B cell (primary cell): ENCODE measurements around the gene MAN1B1. TPM values are rescaled to one million over a fixed set of nuclear protein-coding genes. Genes with fewer than 3 reads are reported as not detected.

Experiments
- ATAC-seq: fragments of 200-7000 bp; cut with Tn5 transposase; one replicate; pipeline ENCODE4 v1.10.0; 2021; ENCODE audit warnings: low read depth, mild to moderate bottlenecking, moderate number of reproducible peaks, moderate library complexity
- CTCF ChIA-PET: fragments of 350-600 bp; sonication (Branson Sonifier 250); formaldehyde crosslinking; loops from one replicate; lab custom pipeline; 2021; ENCODE audit warnings: antibody characterized with exemption, inconsistent platforms; lab: Charles Lee
- POLR2A ChIA-PET: fragments of 350-600 bp; sonication (Branson Sonifier 250); formaldehyde crosslinking; loops from one replicate; lab custom pipeline; 2021; ENCODE audit warnings: antibody characterized with exemption; lab: Charles Lee
- DNase-seq: peaks from one replicate; pipeline ENCODE4 v3.0.0; 2013
- H2AFZ ChIP-seq: 2 replicates; pipeline ENCODE4 v1.6.1; 2012; ENCODE audit warnings: mild to moderate bottlenecking, low read depth, low read length; ENCODE audit not compliant: insufficient read depth, poor library complexity, severe bottlenecking
- H3K27ac ChIP-seq, 2 donors: 1 replicate in 1 of 2; 2 replicates in 1 of 2; pipeline ENCODE4 v1.5.1; 2012 to 2013; ENCODE audit warnings: low read length in 2 of 2, mild to moderate bottlenecking in 2 of 2, moderate library complexity in 1 of 2
- H3K27me3 ChIP-seq, 4 experiments: fragments of 200-600 bp in 1 of 4; sonication (generic) in 1 of 4; replicated peaks in 1 of 4; 1 replicate in 2 of 4; 2 replicates in 2 of 4; pipeline versions ENCODE4 v1.6.1 to v1.7.0; 2013 to 2016; ENCODE audit warnings: low read length in 3 of 4, mild to moderate bottlenecking in 2 of 4, mixed read lengths in 1 of 4, moderate library complexity in 1 of 4; ENCODE audit not compliant: insufficient read depth in 4 of 4, control insufficient read depth in 3 of 4; ENCODE audit errors: control extremely low read depth in 1 of 4
- H3K36me3 ChIP-seq, 2 experiments: replicated peaks in 1 of 2; 1 replicate in 1 of 2; 2 replicates in 1 of 2; pipeline versions ENCODE4 v1.6.1 to v1.7.1; 2013; ENCODE audit warnings: low read length in 1 of 2; ENCODE audit not compliant: insufficient read depth in 2 of 2, control insufficient read depth in 1 of 2; ENCODE audit errors: control extremely low read depth in 1 of 2, extremely low read depth in 1 of 2
- H3K4me1 ChIP-seq, 2 donors: fragments of 200-600 bp in 1 of 2; sonication (generic) in 1 of 2; 1 replicate in 1 of 2; 2 replicates in 1 of 2; pipeline versions ENCODE4 v1.5.1 to v1.6.1; 2013 to 2017; ENCODE audit warnings: low read length in 2 of 2; ENCODE audit not compliant: control insufficient read depth in 2 of 2, insufficient read depth in 2 of 2
- H3K4me2 ChIP-seq: replicated peaks from 2 replicates; pipeline ENCODE3; 2012; ENCODE audit warnings: mild to moderate bottlenecking, low read depth, low read length; ENCODE audit not compliant: poor library complexity, severe bottlenecking
- H3K4me3 ChIP-seq, 5 experiments: fragments of 200-600 bp in 1 of 5; sonication (generic) in 1 of 5; 1 replicate in 3 of 5; 2 replicates in 2 of 5; pipeline versions ENCODE4 v1.5.1 to v1.7.0; 2011 to 2016; ENCODE audit warnings: low read length in 4 of 5, mild to moderate bottlenecking in 4 of 5, low read depth in 2 of 5, control low read depth in 1 of 5, moderate library complexity in 1 of 5; ENCODE audit not compliant: insufficient read depth in 1 of 5; ENCODE audit errors: control extremely low read depth in 1 of 5, extremely low read depth in 1 of 5
- H3K79me2 ChIP-seq: fragments of 200-600 bp; sonication (generic); one replicate; pipeline ENCODE4 v1.6.0; 2016; ENCODE audit warnings: low read length; ENCODE audit not compliant: control insufficient read depth, insufficient read depth
- H3K9ac ChIP-seq: fragments of 200-600 bp; sonication (generic); 2 replicates; pipeline ENCODE4 v1.6.1; 2017; ENCODE audit warnings: mild to moderate bottlenecking, low read length, moderate library complexity
- H3K9me3 ChIP-seq, 3 donors: one replicate each; pipeline versions ENCODE4 v1.6.1 to v1.7.1; 2013; ENCODE audit warnings: low read length in 2 of 3; ENCODE audit not compliant: control insufficient read depth in 2 of 3, insufficient read depth in 1 of 3; ENCODE audit errors: control extremely low read depth in 1 of 3
- H4K20me1 ChIP-seq: 2 replicates; pipeline ENCODE4 v1.6.0; 2012; ENCODE audit warnings: mild to moderate bottlenecking, low read length; ENCODE audit not compliant: insufficient read depth, control insufficient read depth, poor library complexity, severe bottlenecking
- H3K27ac Mint-ChIP-seq: one replicate; pipeline ENCODE4 v1.8.0; 2021; ENCODE audit warnings: mixed read lengths
- H3K27me3 Mint-ChIP-seq: one replicate; pipeline ENCODE4 v1.8.0; 2021; ENCODE audit warnings: mixed read lengths
- H3K4me1 Mint-ChIP-seq: one replicate; pipeline ENCODE4 v1.8.0; 2021; ENCODE audit warnings: mixed read lengths
- H3K4me3 Mint-ChIP-seq: one replicate; pipeline ENCODE4 v1.8.0; 2021; ENCODE audit warnings: mixed read lengths
- H3K9me3 Mint-ChIP-seq: one replicate; pipeline ENCODE4 v1.8.0; 2022; ENCODE audit warnings: mixed read lengths; ENCODE audit not compliant: insufficient read depth
- EZH2 ChIP-seq: IDR thresholded peaks from 2 replicates; pipeline ENCODE4 v1.6.1; 2012; ENCODE audit warnings: borderline replicate concordance, low read depth, mild to moderate bottlenecking, moderate library complexity, low read length; ENCODE audit not compliant: insufficient read depth, poor library complexity, severe bottlenecking
- WGBS: methylation state at CpG from one replicate; pipeline ENCODE4 v1.1.5; 2013; ENCODE audit warnings: missing lambda C conversion rate; ENCODE audit not compliant: insufficient coverage; 5-methylcytosine and 5-hydroxymethylcytosine counted together
- intact Hi-C: fragments of 100-400 bp; cut with micrococcal nuclease; formaldehyde crosslinking; loops from one replicate; pipeline ENCODE4 v1.10.0; 2022
- polyA plus RNA-seq: library from polyadenylated mRNA; depleted of rRNA; stranded (reverse); fragments of >200 nt; gene quantifications from 2 replicates; pipeline ENCODE4 v1.2.3, GENCODE V29; 2012
- total RNA-seq, 2 donors: library from RNA; stranded (reverse); fragments of 120-200 nt in 1 of 2; gene quantifications; 1 replicate in 1 of 2; 2 replicates in 1 of 2; pipeline versions ENCODE4 v1.2.3 to v1.2.4, GENCODE V29; 2013 to 2022
- TF ChIP-seq, protein P1 (sequence below): fragments of 200-600 bp; IDR thresholded peaks from one replicate; pipeline ENCODE4 v1.8.0; 2022; ENCODE audit warnings: antibody characterized with exemption, mild to moderate bottlenecking

The MAN1B1 gene
- total and polyA plus RNA-seq, 2 donors (not counting 1 experiment from before 2014, with no cell fraction given) = 47.0 to 68.4 TPM

DNA sequence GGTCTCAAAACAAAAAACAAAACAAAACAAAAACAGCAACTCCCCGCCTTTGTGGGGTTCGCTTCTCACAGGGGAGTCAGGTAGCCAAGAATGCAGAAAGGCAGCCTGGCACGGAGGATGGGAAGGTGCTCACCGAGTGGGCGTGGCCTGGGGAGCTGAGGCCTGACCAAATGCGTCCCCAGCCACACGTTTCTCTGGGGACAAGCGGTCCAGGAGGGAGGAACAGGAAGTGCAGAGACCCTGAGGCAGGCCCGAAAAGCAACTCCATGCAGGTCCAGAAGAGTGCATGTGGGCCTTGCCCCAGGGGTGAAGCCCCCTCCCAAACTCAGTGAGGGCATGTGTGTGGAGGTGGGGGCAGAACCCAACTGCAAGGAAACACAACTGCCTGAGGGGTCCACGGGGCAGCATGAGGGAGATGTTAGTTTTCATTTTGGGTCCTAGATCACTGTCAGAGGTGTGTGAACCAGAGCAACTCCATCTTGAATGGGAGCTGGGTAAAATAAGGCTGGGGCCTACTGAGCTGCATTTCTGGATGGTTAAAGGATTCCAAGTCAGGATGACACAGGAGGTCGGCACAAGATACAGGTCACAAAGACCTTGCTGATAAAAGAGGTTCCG is 12.0 kb upstream of the MAN1B1 start:
- no peak overlapping the region for H3K4me2 ChIP-seq

More for the DNA sequence above, 12.0 kb upstream of the MAN1B1 start:
- Mint-ChIP-seq H3K4me3 (peak overlapping the region; percentile 65), H3K9me3 (no peaks in the 10 kb centered on the region), H3K4me1 (peaks cover 28% of the 10 kb centered on the region), H3K27me3 (no peaks in the 10 kb centered on the region), H3K27ac (peak overlapping the region; percentile 66)
- ChIA-PET POLR2A (interaction anchor here (0.5 to 1.0 kb wide), 2 partner anchors 12 to 174 kb away, joined by 3 to 5 read pairs; partner anchors contain the start of gene MAN1B1), CTCF (interaction anchor here (0.6 to 2.5 kb wide), 3 partner anchors 28 to 108 kb away, joined by 3 to 10 read pairs (median 4); partner anchors contain the start of gene NPDC1)
- Histone ChIP-seq H3K9me3 (no peaks in the 10 kb centered on the region), H3K4me3 (no peak overlapping the region), H3K36me3 (peaks cover 0 to 6% of the 10 kb centered on the region in 2 experiments), H3K27ac (no peak overlapping the region), H2AFZ (no peak overlapping the region), H3K4me1 (peaks cover 17 to 34% of the 10 kb centered on the region in 2 donors), H3K79me2 (peaks cover 11% of the 10 kb centered on the region), H3K27me3 (no peaks in the 10 kb centered on the region), H3K9ac (no peak overlapping the region), H4K20me1 (peaks cover 20% of the 10 kb centered on the region)
- WGBS = 65% methylated on average over 12 of the region's 12 CpGs
- peak; percentile 58 for DNase-seq
- no peak for TF ChIP-seq EZH2
- TF ChIP-seq, protein P1, sequence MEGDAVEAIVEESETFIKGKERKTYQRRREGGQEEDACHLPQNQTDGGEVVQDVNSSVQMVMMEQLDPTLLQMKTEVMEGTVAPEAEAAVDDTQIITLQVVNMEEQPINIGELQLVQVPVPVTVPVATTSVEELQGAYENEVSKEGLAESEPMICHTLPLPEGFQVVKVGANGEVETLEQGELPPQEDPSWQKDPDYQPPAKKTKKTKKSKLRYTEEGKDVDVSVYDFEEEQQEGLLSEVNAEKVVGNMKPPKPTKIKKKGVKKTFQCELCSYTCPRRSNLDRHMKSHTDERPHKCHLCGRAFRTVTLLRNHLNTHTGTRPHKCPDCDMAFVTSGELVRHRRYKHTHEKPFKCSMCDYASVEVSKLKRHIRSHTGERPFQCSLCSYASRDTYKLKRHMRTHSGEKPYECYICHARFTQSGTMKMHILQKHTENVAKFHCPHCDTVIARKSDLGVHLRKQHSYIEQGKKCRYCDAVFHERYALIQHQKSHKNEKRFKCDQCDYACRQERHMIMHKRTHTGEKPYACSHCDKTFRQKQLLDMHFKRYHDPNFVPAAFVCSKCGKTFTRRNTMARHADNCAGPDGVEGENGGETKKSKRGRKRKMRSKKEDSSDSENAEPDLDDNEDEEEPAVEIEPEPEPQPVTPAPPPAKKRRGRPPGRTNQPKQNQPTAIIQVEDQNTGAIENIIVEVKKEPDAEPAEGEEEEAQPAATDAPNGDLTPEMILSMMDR = no peak
- ATAC-seq = peak; percentile 8
- intact Hi-C loops = loop anchor here (5.0 kb wide), 1 partner anchor 42 kb away; the partner anchor contains the start of gene FUT7
